Measurements from ENCODE around the gene C1QL4.
A peak's percentile ranks its signal among the peaks of the same experiment; 100 is the strongest.

Gene C1QL4

DNA sequence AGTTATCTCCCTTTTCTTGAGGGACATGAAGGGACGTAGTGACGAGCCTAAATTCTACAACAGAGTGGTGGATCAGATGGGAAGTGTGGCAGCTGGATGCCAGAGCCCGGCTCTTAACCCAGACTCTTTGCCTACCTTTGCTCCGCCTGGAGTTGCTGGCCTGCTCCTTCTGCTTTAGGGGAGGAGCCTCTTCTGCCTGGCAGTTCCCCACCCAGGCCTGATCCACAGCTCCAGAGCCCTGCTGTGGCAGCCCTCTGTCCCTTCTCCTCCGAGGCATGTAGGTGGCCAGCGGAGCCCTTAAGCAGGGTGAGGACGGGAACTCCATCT, 44.3 kb downstream of the C1QL4 start:
- no peak overlapping the region for H2AFZ ChIP-seq (ENCODE audit: low read depth, low read length)
- no peak overlapping the region for H3K4me2 ChIP-seq (ENCODE audit: insufficient read depth, low read length)
- peaks cover 4% of the 10 kb centered on the region for H3K27me3 ChIP-seq (ENCODE audit: insufficient read depth, low read length, poor library complexity)
- H3K27ac ChIP-seq (ENCODE audit: low read length) = no peak overlapping the region
- no peaks in the 10 kb centered on the region for H3K79me2 ChIP-seq (ENCODE audit: insufficient read depth, low read length)
- no peaks in the 10 kb centered on the region for H3K36me3 ChIP-seq (ENCODE audit: insufficient read depth, low read length)
- DNase-seq (no peak), ATAC-seq (ENCODE audit: insufficient read depth, low read depth) (no peak)
- H3K9me3 ChIP-seq (ENCODE audit: insufficient read depth, low read length, severe bottlenecking) = no peaks in the 10 kb centered on the region
- no peak overlapping the region for H3K9ac ChIP-seq (ENCODE audit: low read depth, low read length)
- TF ChIP-seq, protein P1, sequence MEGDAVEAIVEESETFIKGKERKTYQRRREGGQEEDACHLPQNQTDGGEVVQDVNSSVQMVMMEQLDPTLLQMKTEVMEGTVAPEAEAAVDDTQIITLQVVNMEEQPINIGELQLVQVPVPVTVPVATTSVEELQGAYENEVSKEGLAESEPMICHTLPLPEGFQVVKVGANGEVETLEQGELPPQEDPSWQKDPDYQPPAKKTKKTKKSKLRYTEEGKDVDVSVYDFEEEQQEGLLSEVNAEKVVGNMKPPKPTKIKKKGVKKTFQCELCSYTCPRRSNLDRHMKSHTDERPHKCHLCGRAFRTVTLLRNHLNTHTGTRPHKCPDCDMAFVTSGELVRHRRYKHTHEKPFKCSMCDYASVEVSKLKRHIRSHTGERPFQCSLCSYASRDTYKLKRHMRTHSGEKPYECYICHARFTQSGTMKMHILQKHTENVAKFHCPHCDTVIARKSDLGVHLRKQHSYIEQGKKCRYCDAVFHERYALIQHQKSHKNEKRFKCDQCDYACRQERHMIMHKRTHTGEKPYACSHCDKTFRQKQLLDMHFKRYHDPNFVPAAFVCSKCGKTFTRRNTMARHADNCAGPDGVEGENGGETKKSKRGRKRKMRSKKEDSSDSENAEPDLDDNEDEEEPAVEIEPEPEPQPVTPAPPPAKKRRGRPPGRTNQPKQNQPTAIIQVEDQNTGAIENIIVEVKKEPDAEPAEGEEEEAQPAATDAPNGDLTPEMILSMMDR (IDR thresholded peaks at IDR 0.05; ENCODE audit: borderline replicate concordance, extremely low read depth, low read length, poor library complexity, severe bottlenecking) = no peak
- no peak for TF ChIP-seq EZH2 (IDR thresholded peaks at IDR 0.05; ENCODE audit: borderline replicate concordance, low read depth, low read length, severe bottlenecking)
- peaks cover 3% of the 10 kb centered on the region; the same call in 1 of the 2 replicates for H3K4me1 ChIP-seq (ENCODE audit: insufficient read depth, low read length)
- H3K4me3 ChIP-seq (ENCODE audit: low read depth in 1 of 2, low read length in 2 of 2) = no peak overlapping the region
- no peaks in the 10 kb centered on the region; the same call in 1 of the 2 replicates for H4K20me1 ChIP-seq (ENCODE audit: insufficient read depth, low read length)

DNA sequence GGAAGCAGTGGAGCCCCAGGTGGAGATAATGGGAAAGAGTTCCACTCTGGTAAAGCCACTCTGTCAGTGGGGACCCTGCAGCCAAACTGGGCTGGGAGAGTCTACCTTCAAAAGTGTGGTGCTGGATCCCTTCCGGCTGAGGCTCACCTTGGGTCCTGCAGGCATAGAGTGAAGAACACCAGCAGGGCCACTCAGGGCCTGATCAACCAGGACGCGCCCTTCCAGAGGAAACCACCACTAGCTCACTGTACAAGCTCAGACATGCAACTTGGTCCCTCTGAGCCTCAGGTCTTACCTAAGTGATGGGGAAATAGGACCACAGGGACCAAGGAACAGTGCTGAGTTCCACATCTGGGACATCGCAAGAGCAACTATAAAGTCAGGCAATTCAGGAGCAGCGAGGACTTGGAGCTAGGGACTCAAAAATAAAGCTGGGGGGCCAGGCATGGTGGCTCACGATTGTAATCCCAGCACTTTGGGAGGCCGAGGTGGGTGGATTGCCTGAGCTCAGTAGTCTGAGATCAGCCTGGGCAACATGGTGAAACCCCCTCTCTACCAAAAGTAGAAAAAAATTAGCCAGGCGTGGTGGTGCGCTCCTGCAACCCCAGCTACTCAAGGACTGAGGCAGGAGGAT, 47.9 kb downstream of the C1QL4 start:
- Histone ChIP-seq H3K4me2 (ENCODE audit: insufficient read depth, low read length) (no peak overlapping the region), H3K36me3 (ENCODE audit: insufficient read depth, low read length) (no peaks in the 10 kb centered on the region), H3K27ac (ENCODE audit: low read length) (no peak overlapping the region), H3K4me3 (ENCODE audit: low read depth in 1 of 2, low read length in 2 of 2) (no peak overlapping the region), H3K79me2 (ENCODE audit: insufficient read depth, low read length) (no peaks in the 10 kb centered on the region), H2AFZ (ENCODE audit: low read depth, low read length) (no peak overlapping the region), H3K4me1 (ENCODE audit: insufficient read depth, low read length) (peaks cover 3% of the 10 kb centered on the region; the same call in 1 of the 2 replicates), H3K9ac (ENCODE audit: low read depth, low read length) (no peak overlapping the region), H4K20me1 (ENCODE audit: insufficient read depth, low read length) (no peaks in the 10 kb centered on the region), H3K27me3 (ENCODE audit: insufficient read depth, low read length, poor library complexity) (peaks cover 15% of the 10 kb centered on the region), H3K9me3 (ENCODE audit: insufficient read depth, low read length, severe bottlenecking) (no peaks in the 10 kb centered on the region)
- ATAC-seq (ENCODE audit: insufficient read depth, low read depth) = peak; percentile 27; the same call in 1 of the 3 replicates
- TF ChIP-seq EZH2 (IDR thresholded peaks at IDR 0.05; ENCODE audit: borderline replicate concordance, low read depth, low read length, severe bottlenecking) = no peak
- TF ChIP-seq, protein P1 (IDR thresholded peaks at IDR 0.05; ENCODE audit: borderline replicate concordance, extremely low read depth, low read length, poor library complexity, severe bottlenecking) = no peak
- DNase-seq = no peak

DNA sequence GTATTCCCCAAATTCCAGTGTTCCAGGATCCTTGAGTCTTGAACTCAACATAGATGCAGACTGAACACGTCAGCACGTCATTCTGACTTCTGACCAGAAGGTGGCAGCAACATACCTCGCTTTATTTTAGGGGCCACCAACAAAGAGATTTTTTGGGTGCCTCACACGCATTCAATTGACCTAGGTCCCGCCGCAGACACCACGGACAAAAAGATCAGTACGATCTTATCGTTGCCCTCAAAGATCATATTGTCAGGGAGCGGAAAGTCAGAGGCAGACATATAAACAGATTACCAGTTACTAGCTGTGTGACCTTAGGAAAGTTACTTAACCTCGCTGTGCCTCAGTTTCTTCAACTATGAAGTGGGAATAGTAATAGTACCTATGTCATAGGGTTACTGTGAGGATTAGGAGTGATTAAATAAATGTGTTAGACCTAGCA, 48.6 kb downstream of the C1QL4 start:
- no peak overlapping the region for H2AFZ ChIP-seq (ENCODE audit: low read depth, low read length)
- H3K4me2 ChIP-seq (ENCODE audit: insufficient read depth, low read length) = no peak overlapping the region
- peaks cover 3% of the 10 kb centered on the region; the same call in 1 of the 2 replicates for H3K4me1 ChIP-seq (ENCODE audit: insufficient read depth, low read length)
- DNase-seq (peak; percentile 68), ATAC-seq (ENCODE audit: insufficient read depth, low read depth) (peak; percentile 76)
- H3K4me3 ChIP-seq (ENCODE audit: low read depth in 1 of 2, low read length in 2 of 2) = no peak overlapping the region
- H3K9ac ChIP-seq (ENCODE audit: low read depth, low read length) = no peak overlapping the region
- peaks cover 15% of the 10 kb centered on the region for H3K27me3 ChIP-seq (ENCODE audit: insufficient read depth, low read length, poor library complexity)
- H3K27ac ChIP-seq (ENCODE audit: low read length) = no peak overlapping the region
- H3K79me2 ChIP-seq (ENCODE audit: insufficient read depth, low read length) = no peaks in the 10 kb centered on the region
- no peaks in the 10 kb centered on the region for H3K36me3 ChIP-seq (ENCODE audit: insufficient read depth, low read length)
- no peaks in the 10 kb centered on the region for H3K9me3 ChIP-seq (ENCODE audit: insufficient read depth, low read length, severe bottlenecking)
- TF ChIP-seq, protein P1 (IDR thresholded peaks at IDR 0.05; ENCODE audit: borderline replicate concordance, extremely low read depth, low read length, poor library complexity, severe bottlenecking) = peak; percentile 93
- TF ChIP-seq EZH2 (IDR thresholded peaks at IDR 0.05; ENCODE audit: borderline replicate concordance, low read depth, low read length, severe bottlenecking) = no peak
- no peaks in the 10 kb centered on the region for H4K20me1 ChIP-seq (ENCODE audit: insufficient read depth, low read length)
